Measurements from ENCODE around the gene ZNF22.
A peak's percentile ranks its signal among the peaks of the same experiment; 100 is the strongest.

Gene ZNF22

DNA sequence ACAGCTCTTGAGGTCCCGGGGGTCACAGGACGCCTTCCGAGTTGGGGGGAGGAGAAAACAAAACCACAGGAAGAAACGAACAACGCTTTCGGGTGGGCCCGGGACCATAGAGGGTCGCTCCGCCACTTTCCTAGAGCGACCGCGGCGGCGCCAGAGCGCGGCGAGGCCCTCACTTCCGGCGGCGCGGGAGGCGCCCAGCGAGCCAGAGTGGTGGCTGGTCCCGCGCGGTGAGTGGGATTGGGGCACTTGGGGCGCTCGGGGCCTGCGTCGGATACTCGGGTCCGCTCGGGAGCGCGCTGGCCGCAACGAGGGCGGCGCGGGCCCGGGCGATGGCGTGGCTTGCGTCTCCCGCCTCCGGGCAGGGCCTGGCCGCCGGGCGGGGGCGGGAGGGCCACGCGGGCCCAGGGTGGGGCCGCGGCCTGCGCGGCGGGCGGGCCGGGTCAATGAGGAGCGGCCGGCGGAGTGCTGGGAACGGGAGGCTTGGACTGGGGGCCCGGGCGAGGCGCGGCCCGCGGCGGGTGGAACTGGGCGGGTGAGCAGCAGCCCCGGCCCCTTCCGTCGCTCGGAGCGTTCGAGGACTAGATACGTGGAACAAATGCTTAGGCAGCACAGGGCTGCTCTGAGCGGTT, at the start of gene ZNF22:
ZNF22 (plus strand) TSS at position 172 of the 629 bp plus-strand sequence. CDS start 2,446 bp downstream, outside the sequence.
- no peaks in the 10 kb centered on the region for H3K9me3 ChIP-seq
- DNase-seq = peak; percentile 59 to 83
- peaks cover 0 to 22% (median 14%) of the 10 kb centered on the region in 3 donors for H3K36me3 ChIP-seq
- H3K4me1 ChIP-seq = peaks cover 6 to 60% (median 48%) of the 10 kb centered on the region in 4 donors
- intact Hi-C loops (cut with DNase I; ENCODE audit: low total_unique reads) = no loop called here
- H3K4me3 ChIP-seq = peak within 1 kb of the TSS; percentile 63 to 76
- H3K27ac ChIP-seq = peak within 1 kb of the TSS; percentile 90 to 97
- no peaks in the 10 kb centered on the region for H3K27me3 ChIP-seq
- TF ChIP-seq, protein P1, sequence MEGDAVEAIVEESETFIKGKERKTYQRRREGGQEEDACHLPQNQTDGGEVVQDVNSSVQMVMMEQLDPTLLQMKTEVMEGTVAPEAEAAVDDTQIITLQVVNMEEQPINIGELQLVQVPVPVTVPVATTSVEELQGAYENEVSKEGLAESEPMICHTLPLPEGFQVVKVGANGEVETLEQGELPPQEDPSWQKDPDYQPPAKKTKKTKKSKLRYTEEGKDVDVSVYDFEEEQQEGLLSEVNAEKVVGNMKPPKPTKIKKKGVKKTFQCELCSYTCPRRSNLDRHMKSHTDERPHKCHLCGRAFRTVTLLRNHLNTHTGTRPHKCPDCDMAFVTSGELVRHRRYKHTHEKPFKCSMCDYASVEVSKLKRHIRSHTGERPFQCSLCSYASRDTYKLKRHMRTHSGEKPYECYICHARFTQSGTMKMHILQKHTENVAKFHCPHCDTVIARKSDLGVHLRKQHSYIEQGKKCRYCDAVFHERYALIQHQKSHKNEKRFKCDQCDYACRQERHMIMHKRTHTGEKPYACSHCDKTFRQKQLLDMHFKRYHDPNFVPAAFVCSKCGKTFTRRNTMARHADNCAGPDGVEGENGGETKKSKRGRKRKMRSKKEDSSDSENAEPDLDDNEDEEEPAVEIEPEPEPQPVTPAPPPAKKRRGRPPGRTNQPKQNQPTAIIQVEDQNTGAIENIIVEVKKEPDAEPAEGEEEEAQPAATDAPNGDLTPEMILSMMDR (IDR thresholded peaks at IDR 0.05) = peak in 1 of 2 experiments; percentile 17

- Histone ChIP-seq H3K36me3 (peaks cover 0 to 2% (median 0%) of the 10 kb centered on the region in 3 donors), H3K27me3 (no peaks in the 10 kb centered on the region), H3K27ac (no peak overlapping the region), H3K9me3 (no peaks in the 10 kb centered on the region), H3K4me1 (peaks cover 0 to 10% (median 0%) of the 10 kb centered on the region in 4 donors), H3K4me3 (no peak overlapping the region)
- DNase-seq = peak in 1 of 2 donors; percentile 29
- TF ChIP-seq, protein P1 (IDR thresholded peaks at IDR 0.05) = no peak
- intact Hi-C loops (cut with DNase I; ENCODE audit: low total_unique reads) = no loop called here
These were observed 49.0 kb upstream of the ZNF22 start for GRCh38 chr10:44951576-44952226.

- peak in 1 of 2 donors; percentile 13 for DNase-seq
These were observed 47.9 kb upstream of the ZNF22 start for GRCh38 chr10:44952779-44953231.

DNA sequence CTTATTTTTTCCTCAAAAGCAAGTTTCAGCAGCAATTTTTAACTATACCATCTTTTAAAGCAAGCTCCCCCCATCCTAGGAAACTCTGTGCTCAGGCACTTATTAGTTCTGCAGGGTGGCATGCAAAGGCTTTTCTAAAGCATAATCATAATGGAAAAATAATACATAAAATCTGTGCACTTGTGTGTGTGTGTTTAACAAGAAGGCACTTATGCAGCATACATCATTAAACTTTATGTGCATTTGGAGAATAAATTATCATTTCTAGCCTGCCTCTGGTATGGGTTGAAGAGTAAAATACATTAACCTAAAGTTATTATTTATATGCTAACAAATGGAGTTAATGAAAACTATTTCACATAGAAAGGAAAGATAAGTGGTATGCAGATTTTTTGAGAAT, 46.7 kb upstream of the ZNF22 start:
- intact Hi-C loops (cut with DNase I; ENCODE audit: low total_unique reads) = no loop called here
- peaks cover 0 to 7% (median 0%) of the 10 kb centered on the region in 3 donors for H3K36me3 ChIP-seq
- no peaks in the 10 kb centered on the region for H3K27me3 ChIP-seq
- no peak overlapping the region for H3K4me3 ChIP-seq
- DNase-seq = no peak
- H3K4me1 ChIP-seq = peaks cover 0 to 25% (median 12%) of the 10 kb centered on the region in 4 donors
- TF ChIP-seq, protein P1 (IDR thresholded peaks at IDR 0.05) = no peak
- no peaks in the 10 kb centered on the region for H3K9me3 ChIP-seq
- no peak overlapping the region for H3K27ac ChIP-seq

More at GRCh38 chr10:44952779-44953231, 47.9 kb upstream of the ZNF22 start:
- no peak overlapping the region for H3K27ac ChIP-seq
- no peak overlapping the region for H3K4me3 ChIP-seq
- TF ChIP-seq, protein P1 (IDR thresholded peaks at IDR 0.05) = no peak
- H3K36me3 ChIP-seq = peaks cover 0 to 7% (median 0%) of the 10 kb centered on the region in 3 donors
- no peaks in the 10 kb centered on the region for H3K27me3 ChIP-seq
- H3K4me1 ChIP-seq = peaks cover 0 to 13% (median 2%) of the 10 kb centered on the region in 4 donors
- H3K9me3 ChIP-seq = no peaks in the 10 kb centered on the region
- intact Hi-C loops (cut with DNase I; ENCODE audit: low total_unique reads) = no loop called here

DNA sequence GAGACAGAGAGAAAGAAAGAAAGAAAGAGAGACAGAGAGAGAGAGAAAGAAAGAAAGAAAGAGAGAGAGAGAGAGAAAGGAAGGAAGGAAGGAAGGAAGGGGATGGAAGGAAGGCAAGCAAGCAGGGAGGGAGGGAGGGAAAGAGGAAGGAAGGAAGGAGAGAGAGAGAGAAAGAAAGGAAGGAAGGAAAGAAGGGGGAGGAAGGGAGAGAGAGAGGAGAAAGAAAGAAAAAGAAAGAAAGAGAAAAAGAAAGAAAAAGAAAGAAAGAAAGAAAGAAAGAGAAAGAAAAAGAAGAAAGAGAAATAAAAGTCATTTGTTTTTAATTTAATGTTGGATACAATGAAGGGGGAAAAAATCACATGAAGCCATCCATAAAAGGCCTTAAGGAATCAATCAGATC, 45.8 kb upstream of the ZNF22 start:
- Histone ChIP-seq H3K4me1 (peaks cover 0 to 20% (median 14%) of the 10 kb centered on the region in 4 donors), H3K27ac (no peak overlapping the region), H3K9me3 (no peaks in the 10 kb centered on the region), H3K27me3 (no peaks in the 10 kb centered on the region), H3K36me3 (peaks cover 0 to 7% (median 0%) of the 10 kb centered on the region in 3 donors), H3K4me3 (no peak overlapping the region)
- no peak for DNase-seq
- TF ChIP-seq, protein P1 (IDR thresholded peaks at IDR 0.05) = no peak
- intact Hi-C loops (cut with DNase I; ENCODE audit: low total_unique reads) = no loop called here
